HG03039 (cell line): ENCODE data around the gene XIRP1.

Experiments
- ATAC-seq: cut with Tn5 transposase; IDR thresholded peaks from one replicate; pipeline ENCODE4 v1.9.1; 2021; ENCODE audit warnings: mild to moderate bottlenecking, moderate library complexity; ENCODE audit not compliant: unreplicated experiment

XIRP1 gene

GRCh38 chr3:39211332-39212130 lies 19.1 kb upstream of the XIRP1 start:
- no peak for ATAC-seq

- no peak for ATAC-seq
These were observed 17.7 kb upstream of the XIRP1 start for GRCh38 chr3:39210078-39210477.

GRCh38 chr3:39209329-39209970 lies 17.1 kb upstream of the XIRP1 start:
- ATAC-seq = no peak

- no peak for ATAC-seq
These were observed 16.2 kb upstream of the XIRP1 start for GRCh38 chr3:39208463-39209055.

GRCh38 chr3:39207361-39208186 lies 15.2 kb upstream of the XIRP1 start:
- no peak for ATAC-seq

- no peak for ATAC-seq
These were observed 13.6 kb upstream of the XIRP1 start for GRCh38 chr3:39205919-39206516.

GRCh38 chr3:39205131-39205530 lies 12.7 kb upstream of the XIRP1 start:
- ATAC-seq = no peak

GRCh38 chr3:39203860-39204259 lies 11.5 kb upstream of the XIRP1 start:
- ATAC-seq = no peak

GRCh38 chr3:39203402-39203801 lies 11.0 kb upstream of the XIRP1 start:
- no peak for ATAC-seq

GRCh38 chr3:39202094-39202493 lies 9.7 kb upstream of the XIRP1 start:
- no peak for ATAC-seq

- no peak for ATAC-seq
These were observed 4.4 kb upstream of the XIRP1 start for GRCh38 chr3:39196671-39197356.

- ATAC-seq = no peak
These were observed 3.6 kb upstream of the XIRP1 start for GRCh38 chr3:39196034-39196433.

GRCh38 chr3:39193391-39193790 lies 996 bp upstream of the XIRP1 start:
- no peak for ATAC-seq

GRCh38 chr3:39191773-39192172 lies 622 bp downstream of the XIRP1 start:
- ATAC-seq = no peak

GRCh38 chr3:39191111-39191510 lies 1.3 kb downstream of the XIRP1 start:
- ATAC-seq = no peak

- ATAC-seq = no peak
These were observed 1.9 kb downstream of the XIRP1 start for GRCh38 chr3:39190281-39191025.

- ATAC-seq = peak; percentile 52
These were observed 2.5 kb downstream of the XIRP1 start for GRCh38 chr3:39189959-39190269.

GRCh38 chr3:39189150-39189958 lies 3.0 kb downstream of the XIRP1 start:
- no peak for ATAC-seq
